Trophoblast cell (in vitro differentiated cells and primary cell): ENCODE data around the gene SKAP1.

Experiments used
- DNase-seq, 2 donors: peaks; one replicate each; pipeline ENCODE4 v3.0.0-alpha.2; 2016
- H2AFZ ChIP-seq: 2 replicates; pipeline ENCODE4 v1.6.1; 2013; ENCODE audit warnings: low read length, moderate library complexity, mild to moderate bottlenecking; ENCODE audit not compliant: insufficient read depth, poor library complexity
- H2AK5ac ChIP-seq: 2 replicates; pipeline ENCODE4 v1.6.1; 2013; ENCODE audit warnings: mild to moderate bottlenecking, low read length
- H2BK120ac ChIP-seq: 2 replicates; pipeline ENCODE4 v1.6.1; 2013; ENCODE audit warnings: low read length, mild to moderate bottlenecking, moderate library complexity; ENCODE audit not compliant: insufficient read depth, poor library complexity
- H2BK12ac ChIP-seq: 2 replicates; pipeline ENCODE4 v1.6.1; 2013; ENCODE audit warnings: mild to moderate bottlenecking, low read length, moderate library complexity
- H2BK5ac ChIP-seq: 2 replicates; pipeline ENCODE4 v1.6.1; 2013; ENCODE audit warnings: low read length, low read depth, moderate library complexity, mild to moderate bottlenecking; ENCODE audit not compliant: poor library complexity
- H3K14ac ChIP-seq: 2 replicates; pipeline ENCODE4 v1.6.1; 2013; ENCODE audit warnings: mild to moderate bottlenecking, low read length
- H3K18ac ChIP-seq: 2 replicates; pipeline ENCODE4 v1.6.1; 2013; ENCODE audit warnings: mild to moderate bottlenecking, low read length
- H3K23ac ChIP-seq: 2 replicates; pipeline ENCODE4 v1.6.1; 2013; ENCODE audit warnings: low read length
- H3K27ac ChIP-seq: 2 replicates; pipeline ENCODE4 v1.5.1; 2013; ENCODE audit warnings: low read depth, mild to moderate bottlenecking, inconsistent platforms, low read length, moderate library complexity
- H3K27me3 ChIP-seq: 2 replicates; pipeline ENCODE4 v1.6.1; 2013; ENCODE audit warnings: inconsistent platforms, mild to moderate bottlenecking, low read length, moderate library complexity; ENCODE audit not compliant: insufficient read depth
- H3K36me3 ChIP-seq, 2 experiments: 1 replicate in 1 of 2; 2 replicates in 1 of 2; pipeline ENCODE4 v1.6.1; 2013; ENCODE audit warnings: low read length in 2 of 2, mild to moderate bottlenecking in 2 of 2, moderate library complexity in 1 of 2; ENCODE audit not compliant: insufficient read depth in 2 of 2, control insufficient read depth in 1 of 2
- H3K4ac ChIP-seq: 2 replicates; pipeline ENCODE4 v1.6.1; 2013; ENCODE audit warnings: low read depth, mild to moderate bottlenecking, low read length, moderate library complexity
- H3K4me1 ChIP-seq, 2 experiments: 1 replicate in 1 of 2; 2 replicates in 1 of 2; pipeline ENCODE4 v1.6.1; 2013; ENCODE audit warnings: low read length in 2 of 2, mild to moderate bottlenecking in 2 of 2, moderate library complexity in 1 of 2; ENCODE audit not compliant: insufficient read depth in 2 of 2, control insufficient read depth in 1 of 2
- H3K4me2 ChIP-seq: 2 replicates; pipeline ENCODE4 v1.6.1; 2013; ENCODE audit warnings: inconsistent platforms, mild to moderate bottlenecking, low read length, moderate library complexity
- H3K4me3 ChIP-seq: 2 replicates; pipeline ENCODE4 v1.5.1; 2013; ENCODE audit warnings: mild to moderate bottlenecking, low read depth, low read length, inconsistent platforms
- H3K79me1 ChIP-seq: one replicate; pipeline ENCODE4 v1.6.1; 2013; ENCODE audit warnings: low read length
- H3K79me2 ChIP-seq: 2 replicates; pipeline ENCODE4 v1.6.1; 2013; ENCODE audit warnings: low read length, mild to moderate bottlenecking; ENCODE audit not compliant: control insufficient read depth, insufficient read depth, poor library complexity
- H3K9ac ChIP-seq: 2 replicates; pipeline ENCODE4 v1.6.1; 2013; ENCODE audit warnings: mild to moderate bottlenecking, low read length
- H3K9me3 ChIP-seq: 2 replicates; pipeline ENCODE4 v1.6.1; 2013; ENCODE audit warnings: low read depth, mild to moderate bottlenecking, control low read depth, inconsistent platforms, low read length; ENCODE audit not compliant: insufficient read depth
- H4K12ac ChIP-seq: 2 replicates; pipeline ENCODE4 v1.6.1; 2013; ENCODE audit warnings: low read depth, mild to moderate bottlenecking, low read length, moderate library complexity
- H4K8ac ChIP-seq: 2 replicates; pipeline ENCODE4 v1.6.1; 2013; ENCODE audit warnings: low read depth, mild to moderate bottlenecking, low read length, moderate library complexity
- H4K91ac ChIP-seq: one replicate; pipeline ENCODE4 v1.6.1; 2013; ENCODE audit warnings: low read depth, mild to moderate bottlenecking, low read length, moderate library complexity
- WGBS: extraction: QIAGEN DNeasy Blood & Tissue Kit; methylation state at CpG from one replicate; pipeline ENCODE4 v1.1.7; 2013; ENCODE audit warnings: missing lambda C conversion rate; ENCODE audit not compliant: insufficient read length, insufficient coverage; ENCODE audit errors: extremely low coverage; 5-methylcytosine and 5-hydroxymethylcytosine counted together

Gene SKAP1

GRCh38 chr17:48285614-48286013 lies 144.4 kb downstream of the SKAP1 start:
- H2BK5ac ChIP-seq, result no peak overlapping the region
- H4K12ac ChIP-seq, result no peak overlapping the region
- no peak overlapping the region for H4K91ac ChIP-seq
- H3K14ac ChIP-seq, result no peak overlapping the region
- H3K18ac ChIP-seq, result no peak overlapping the region
- H3K4me3 ChIP-seq, result no peak overlapping the region
- no peak for DNase-seq
- H3K9ac ChIP-seq, result no peak overlapping the region
- no peak overlapping the region for H2AK5ac ChIP-seq
- no peaks in the 10 kb centered on the region for H3K36me3 ChIP-seq
- H3K23ac ChIP-seq, result no peak overlapping the region
- H3K4me2 ChIP-seq, result no peak overlapping the region
- no peak overlapping the region for H2BK12ac ChIP-seq
- H3K27ac ChIP-seq, result no peak overlapping the region
- no peaks in the 10 kb centered on the region for H3K9me3 ChIP-seq
- no peak overlapping the region for H2BK120ac ChIP-seq
- no peaks in the 10 kb centered on the region for H3K4me1 ChIP-seq
- H3K27me3 ChIP-seq, result no peaks in the 10 kb centered on the region
- no peak overlapping the region for H4K8ac ChIP-seq
- H3K79me2 ChIP-seq, result no peaks in the 10 kb centered on the region
- H3K4ac ChIP-seq, result no peak overlapping the region
- H2AFZ ChIP-seq, result no peak overlapping the region
- no peaks in the 10 kb centered on the region for H3K79me1 ChIP-seq

- Histone ChIP-seq H2BK12ac (no peak overlapping the region), H3K4me3 (no peak overlapping the region), H3K23ac (no peak overlapping the region), H3K4ac (no peak overlapping the region), H2BK120ac (no peak overlapping the region), H3K79me2 (no peaks in the 10 kb centered on the region), H4K91ac (no peak overlapping the region), H3K9me3 (no peaks in the 10 kb centered on the region), H3K9ac (no peak overlapping the region), H3K18ac (no peak overlapping the region), H3K4me2 (no peak overlapping the region), H3K27ac (no peak overlapping the region), H2AK5ac (no peak overlapping the region), H4K8ac (no peak overlapping the region), H3K36me3 (no peaks in the 10 kb centered on the region), H3K27me3 (no peaks in the 10 kb centered on the region), H4K12ac (no peak overlapping the region), H3K4me1 (no peaks in the 10 kb centered on the region), H2AFZ (no peak overlapping the region), H3K79me1 (no peaks in the 10 kb centered on the region), H2BK5ac (no peak overlapping the region), H3K14ac (no peak overlapping the region)
- no CpG with 5 or more reads among the region's 1 CpG for WGBS
- DNase-seq, result no peak
Observed at GRCh38 chr17:48283907-48284306, 146.1 kb downstream of the SKAP1 start.

GRCh38 chr17:48283411-48283810 lies 146.6 kb downstream of the SKAP1 start:
- Histone ChIP-seq H3K79me2 (no peaks in the 10 kb centered on the region), H4K91ac (no peak overlapping the region), H3K9ac (no peak overlapping the region), H3K18ac (no peak overlapping the region), H3K4me1 (no peaks in the 10 kb centered on the region), H4K12ac (no peak overlapping the region), H3K36me3 (no peaks in the 10 kb centered on the region), H3K4me2 (no peak overlapping the region), H2BK120ac (no peak overlapping the region), H3K4me3 (no peak overlapping the region), H2BK12ac (no peak overlapping the region), H3K27me3 (no peaks in the 10 kb centered on the region), H3K79me1 (no peaks in the 10 kb centered on the region), H3K14ac (no peak overlapping the region), H4K8ac (no peak overlapping the region), H2BK5ac (no peak overlapping the region), H3K9me3 (no peaks in the 10 kb centered on the region), H2AFZ (no peak overlapping the region), H3K27ac (no peak overlapping the region), H3K4ac (no peak overlapping the region), H3K23ac (no peak overlapping the region), H2AK5ac (no peak overlapping the region)
- no CpG with 5 or more reads among the region's 2 CpGs for WGBS
- DNase-seq, result no peak

DNA sequence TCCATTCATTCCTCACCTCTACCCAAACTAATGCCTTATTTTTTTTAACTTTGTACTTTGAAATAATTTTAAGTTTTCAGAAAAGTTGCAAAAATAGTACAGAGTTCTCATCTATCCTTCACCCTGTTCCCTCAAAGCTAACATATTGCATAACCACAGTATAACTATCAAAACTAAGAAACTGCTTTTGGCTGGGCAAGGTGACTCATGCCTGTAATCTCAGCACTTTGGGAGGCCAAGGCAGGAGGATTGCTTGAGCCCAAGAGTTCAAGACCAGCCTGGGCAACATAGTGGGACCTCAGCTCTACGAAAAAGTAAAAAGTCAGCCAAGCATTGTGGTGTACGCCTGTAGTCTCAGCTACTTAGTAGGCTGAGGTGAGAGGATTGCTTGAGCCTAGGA lies 147.7 kb downstream of the SKAP1 start:
- H3K18ac ChIP-seq, result no peak overlapping the region
- no peak overlapping the region for H2AFZ ChIP-seq
- H3K9ac ChIP-seq, result no peak overlapping the region
- no peak overlapping the region for H4K91ac ChIP-seq
- no peaks in the 10 kb centered on the region for H3K27me3 ChIP-seq
- WGBS, result no CpG with 5 or more reads among the region's 2 CpGs
- no peak overlapping the region for H3K4me3 ChIP-seq
- H3K23ac ChIP-seq, result no peak overlapping the region
- no peak for DNase-seq
- H3K79me2 ChIP-seq, result no peaks in the 10 kb centered on the region
- H3K14ac ChIP-seq, result no peak overlapping the region
- H2BK12ac ChIP-seq, result no peak overlapping the region
- H4K8ac ChIP-seq, result no peak overlapping the region
- H3K4ac ChIP-seq, result no peak overlapping the region
- no peaks in the 10 kb centered on the region for H3K9me3 ChIP-seq
- no peaks in the 10 kb centered on the region for H3K79me1 ChIP-seq
- H3K4me1 ChIP-seq, result no peaks in the 10 kb centered on the region
- no peak overlapping the region for H3K4me2 ChIP-seq
- no peaks in the 10 kb centered on the region for H3K36me3 ChIP-seq
- H3K27ac ChIP-seq, result no peak overlapping the region
- H2AK5ac ChIP-seq, result no peak overlapping the region
- no peak overlapping the region for H2BK120ac ChIP-seq
- H2BK5ac ChIP-seq, result no peak overlapping the region
- no peak overlapping the region for H4K12ac ChIP-seq
